Right renal pelvis (tissue), 4 donors: Measurements from ENCODE around the gene SYNCRIP. TPM values are rescaled to one million over a fixed set of nuclear protein-coding genes. Genes with fewer than 3 reads are reported as not detected.

Experiments
- polyA plus RNA-seq, 4 donors: library from polyadenylated mRNA; unstranded; fragments of 120-200 nt; gene quantifications; one replicate each; pipeline ENCODE4 v1.2.1, GENCODE V29; 2013; ENCODE audit not compliant: insufficient read length in 4 of 4

SYNCRIP gene
- polyA plus RNA-seq, 4 donors: 157 to 208 (median 203) TPM

Other genes with a start within 250 kb of the SYNCRIP start
- gene NT5E, start 192.8 kb downstream of the SYNCRIP start, polyA plus RNA-seq: 1 to 10 TPM; 3.5 to 5.4 (median 4.7) TPM
- gene SNX14, start 49.0 kb downstream of the SYNCRIP start, polyA plus RNA-seq: 100 to 1,000 TPM; 102 to 152 (median 115) TPM